Cardiac muscle cell (in vitro differentiated cells and primary cell): ENCODE results near the gene HACD2. TPM values are rescaled to one million over a fixed set of nuclear protein-coding genes. Genes with fewer than 3 reads are reported as not detected.

Source experiments
- DNase-seq, 2 donors: peaks; one replicate each; pipeline versions ENCODE4 v3.0.0 to v3.0.0-alpha.2; 2010 to 2017; ENCODE audit warnings: low read depth in 1 of 2, low spot score in 1 of 2
- H3K27ac ChIP-seq: fragments of 200-600 bp; sonication (generic); 2 replicates; pipeline ENCODE4 v1.5.1; 2016
- H3K27me3 ChIP-seq: fragments of 200-600 bp; sonication (generic); 2 replicates; pipeline ENCODE4 v1.6.0; 2016; ENCODE audit warnings: control low read depth
- H3K36me3 ChIP-seq: fragments of 200-600 bp; sonication (generic); 2 replicates; pipeline ENCODE4 v1.5.1; 2016; ENCODE audit warnings: control low read depth
- H3K4me1 ChIP-seq: fragments of 200-600 bp; sonication (generic); 2 replicates; pipeline ENCODE4 v1.8.1; 2017; ENCODE audit warnings: low read depth, mild to moderate bottlenecking, mixed run types
- H3K4me3 ChIP-seq: fragments of 200-600 bp; sonication (generic); 2 replicates; pipeline ENCODE4 v1.5.1; 2016; ENCODE audit warnings: mild to moderate bottlenecking
- H3K9me3 ChIP-seq: fragments of 200-600 bp; sonication (generic); 2 replicates; pipeline ENCODE4 v1.5.1; 2017; ENCODE audit warnings: low read depth, mild to moderate bottlenecking, control low read depth
- CTCF ChIP-seq: IDR thresholded peaks from 2 replicates; pipeline ENCODE4 v1.5.1; 2012; ENCODE audit warnings: low read depth, mild to moderate bottlenecking, low read length
- polyA plus RNA-seq: library from polyadenylated mRNA; unstranded; fragments of >200 nt; fragmentation: Nextera tagmentation; extraction: Ambion mirVana; gene quantifications from 2 replicates; pipeline ENCODE4 v1.2.1, GENCODE V29; 2016
- total RNA-seq: library from RNA; depleted of rRNA; stranded (reverse); fragments of >200 nt; gene quantifications from 2 replicates; pipeline ENCODE4 v1.2.3, GENCODE V29; 2016

Gene HACD2
- total and polyA plus RNA-seq, 2 experiments from 2014 or later: 9.1 to 13.6 TPM

- DNase-seq: no peak
- TF ChIP-seq CTCF: no peak
- no peaks in the 10 kb centered on the region for H3K27me3 ChIP-seq
- no peaks in the 10 kb centered on the region for H3K4me1 ChIP-seq
- no peak overlapping the region for H3K27ac ChIP-seq
- H3K36me3 ChIP-seq: no peaks in the 10 kb centered on the region
- H3K9me3 ChIP-seq: no peaks in the 10 kb centered on the region
- no peak overlapping the region for H3K4me3 ChIP-seq
Measured at GRCh38 chr3:123478314-123478713, 106.5 kb downstream of the HACD2 start.

GRCh38 chr3:123476967-123477750 is 107.7 kb downstream of the HACD2 start:
- no peaks in the 10 kb centered on the region for H3K9me3 ChIP-seq
- no peaks in the 10 kb centered on the region for H3K4me1 ChIP-seq
- no peak for DNase-seq
- no peak overlapping the region for H3K4me3 ChIP-seq
- no peaks in the 10 kb centered on the region for H3K36me3 ChIP-seq
- no peaks in the 10 kb centered on the region for H3K27me3 ChIP-seq
- H3K27ac ChIP-seq: no peak overlapping the region
- no peak for TF ChIP-seq CTCF

- H3K27me3 ChIP-seq: no peaks in the 10 kb centered on the region
Measured at GRCh38 chr3:123475786-123476185, 109.1 kb downstream of the HACD2 start.

GRCh38 chr3:123471106-123471505 is 113.7 kb downstream of the HACD2 start:
- no peaks in the 10 kb centered on the region for H3K36me3 ChIP-seq
- H3K4me1 ChIP-seq: peaks cover 3% of the 10 kb centered on the region
- no peak for TF ChIP-seq CTCF
- no peak overlapping the region for H3K4me3 ChIP-seq
- H3K27ac ChIP-seq: no peak overlapping the region
- DNase-seq: no peak
- H3K27me3 ChIP-seq: no peaks in the 10 kb centered on the region
- no peaks in the 10 kb centered on the region for H3K9me3 ChIP-seq

More at GRCh38 chr3:123475786-123476185, 109.1 kb downstream of the HACD2 start:
- H3K4me3 ChIP-seq: no peak overlapping the region
- no peak for DNase-seq
- H3K4me1 ChIP-seq: no peaks in the 10 kb centered on the region
- H3K36me3 ChIP-seq: no peaks in the 10 kb centered on the region
- H3K27ac ChIP-seq: no peak overlapping the region
- H3K9me3 ChIP-seq: no peaks in the 10 kb centered on the region
- TF ChIP-seq CTCF: no peak

GRCh38 chr3:123469323-123469995 is 115.4 kb downstream of the HACD2 start:
- TF ChIP-seq CTCF: no peak
- Histone ChIP-seq H3K4me1 (peaks cover 3% of the 10 kb centered on the region), H3K36me3 (no peaks in the 10 kb centered on the region), H3K27ac (no peak overlapping the region), H3K27me3 (no peaks in the 10 kb centered on the region), H3K4me3 (no peak overlapping the region), H3K9me3 (no peaks in the 10 kb centered on the region)
- DNase-seq: no peak
